Activated naive CD8-positive, alpha-beta T cell treated with anti-CD3 and anti-CD28 coated beads, Interleukin-2, amount 50 U/mL, for 24 hours (primary cell): ENCODE data around the gene TMTC2.

Experiments
- ATAC-seq: fragments of 150-1000 bp; cut with Tn5 transposase; one replicate; pipeline ENCODE4 v1.10.0; 2021
- DNase-seq: peaks from one replicate; pipeline ENCODE4 v3.0.0; 2021
- H3K27ac Mint-ChIP-seq: one replicate; pipeline ENCODE4 v1.8.0; 2021; ENCODE audit warnings: mild to moderate bottlenecking, mixed read lengths
- H3K27me3 Mint-ChIP-seq: one replicate; pipeline ENCODE4 v1.8.0; 2021; ENCODE audit warnings: mixed read lengths
- H3K36me3 Mint-ChIP-seq: one replicate; pipeline ENCODE4 v1.8.0; 2021; ENCODE audit warnings: low read depth, mixed read lengths
- H3K4me1 Mint-ChIP-seq: one replicate; pipeline ENCODE4 v1.8.0; 2021; ENCODE audit warnings: mixed read lengths
- H3K4me3 Mint-ChIP-seq: one replicate; pipeline ENCODE4 v1.8.0; 2021; ENCODE audit warnings: mild to moderate bottlenecking, moderate library complexity, mixed read lengths
- H3K9me3 Mint-ChIP-seq: one replicate; pipeline ENCODE4 v1.8.0; 2021; ENCODE audit warnings: mixed read lengths

The TMTC2 gene

GRCh38 chr12:82694276-82694675 lies 7.6 kb downstream of the TMTC2 start:
- H3K36me3 Mint-ChIP-seq: no peaks in the 10 kb centered on the region
- no peaks in the 10 kb centered on the region for H3K9me3 Mint-ChIP-seq
- H3K27ac Mint-ChIP-seq: no peak overlapping the region
- H3K4me1 Mint-ChIP-seq: no peaks in the 10 kb centered on the region
- H3K27me3 Mint-ChIP-seq: no peaks in the 10 kb centered on the region
- DNase-seq (no peak), ATAC-seq (no peak)
- H3K4me3 Mint-ChIP-seq: no peak overlapping the region

GRCh38 chr12:82694970-82695369 lies 8.3 kb downstream of the TMTC2 start:
- no peak for DNase-seq

GRCh38 chr12:82695531-82695930 lies 8.8 kb downstream of the TMTC2 start:
- H3K36me3 Mint-ChIP-seq: no peaks in the 10 kb centered on the region
- H3K9me3 Mint-ChIP-seq: no peaks in the 10 kb centered on the region
- no peaks in the 10 kb centered on the region for H3K27me3 Mint-ChIP-seq
- H3K27ac Mint-ChIP-seq: no peak overlapping the region
- no peak for DNase-seq
- ATAC-seq: no peak
- no peak overlapping the region for H3K4me3 Mint-ChIP-seq
- no peaks in the 10 kb centered on the region for H3K4me1 Mint-ChIP-seq

More at GRCh38 chr12:82694970-82695369, 8.3 kb downstream of the TMTC2 start:
- H3K4me1 Mint-ChIP-seq: no peaks in the 10 kb centered on the region
- ATAC-seq: no peak
- no peaks in the 10 kb centered on the region for H3K27me3 Mint-ChIP-seq
- no peak overlapping the region for H3K27ac Mint-ChIP-seq
- H3K36me3 Mint-ChIP-seq: no peaks in the 10 kb centered on the region
- H3K4me3 Mint-ChIP-seq: no peak overlapping the region
- H3K9me3 Mint-ChIP-seq: no peaks in the 10 kb centered on the region

GRCh38 chr12:82696543-82696942 lies 9.8 kb downstream of the TMTC2 start:
- Mint-ChIP-seq H3K9me3 (no peaks in the 10 kb centered on the region), H3K27ac (no peak overlapping the region)

GRCh38 chr12:82698708-82699564 lies 12.2 kb downstream of the TMTC2 start:
- no peaks in the 10 kb centered on the region for H3K4me1 Mint-ChIP-seq
- no peak overlapping the region for H3K4me3 Mint-ChIP-seq
- no peaks in the 10 kb centered on the region for H3K9me3 Mint-ChIP-seq
- H3K27me3 Mint-ChIP-seq: no peaks in the 10 kb centered on the region
- H3K27ac Mint-ChIP-seq: no peak overlapping the region
- no peaks in the 10 kb centered on the region for H3K36me3 Mint-ChIP-seq
- ATAC-seq (no peak), DNase-seq (no peak)

More at GRCh38 chr12:82696543-82696942, 9.8 kb downstream of the TMTC2 start:
- H3K4me3 Mint-ChIP-seq: no peak overlapping the region
- DNase-seq (no peak), ATAC-seq (no peak)
- no peaks in the 10 kb centered on the region for H3K27me3 Mint-ChIP-seq
- no peaks in the 10 kb centered on the region for H3K4me1 Mint-ChIP-seq
- no peaks in the 10 kb centered on the region for H3K36me3 Mint-ChIP-seq

GRCh38 chr12:82705774-82706173 lies 19.1 kb downstream of the TMTC2 start:
- Mint-ChIP-seq H3K36me3 (no peaks in the 10 kb centered on the region), H3K4me1 (no peaks in the 10 kb centered on the region), H3K9me3 (no peaks in the 10 kb centered on the region), H3K4me3 (no peak overlapping the region), H3K27ac (no peak overlapping the region), H3K27me3 (no peaks in the 10 kb centered on the region)
- no peak for DNase-seq
- ATAC-seq: no peak

GRCh38 chr12:82708061-82708879 lies 21.6 kb downstream of the TMTC2 start:
- Mint-ChIP-seq H3K27me3 (no peaks in the 10 kb centered on the region), H3K4me3 (no peak overlapping the region), H3K36me3 (no peaks in the 10 kb centered on the region), H3K9me3 (no peaks in the 10 kb centered on the region), H3K27ac (no peak overlapping the region), H3K4me1 (no peaks in the 10 kb centered on the region)
- DNase-seq: no peak
- no peak for ATAC-seq

GRCh38 chr12:82709794-82710355 lies 23.2 kb downstream of the TMTC2 start:
- DNase-seq: no peak
- Mint-ChIP-seq H3K9me3 (no peaks in the 10 kb centered on the region), H3K4me1 (no peaks in the 10 kb centered on the region), H3K27ac (no peak overlapping the region), H3K36me3 (no peaks in the 10 kb centered on the region), H3K4me3 (no peak overlapping the region), H3K27me3 (no peaks in the 10 kb centered on the region)
- no peak for ATAC-seq

GRCh38 chr12:82710741-82711140 lies 24.0 kb downstream of the TMTC2 start:
- Mint-ChIP-seq H3K4me1 (no peaks in the 10 kb centered on the region), H3K9me3 (no peaks in the 10 kb centered on the region), H3K36me3 (no peaks in the 10 kb centered on the region), H3K27me3 (no peaks in the 10 kb centered on the region), H3K4me3 (no peak overlapping the region), H3K27ac (no peak overlapping the region)
- DNase-seq: no peak
- no peak for ATAC-seq

GRCh38 chr12:82714427-82714826 lies 27.7 kb downstream of the TMTC2 start:
- Mint-ChIP-seq H3K27me3 (no peaks in the 10 kb centered on the region), H3K36me3 (no peaks in the 10 kb centered on the region), H3K27ac (no peak overlapping the region), H3K4me3 (no peak overlapping the region), H3K9me3 (no peaks in the 10 kb centered on the region), H3K4me1 (no peaks in the 10 kb centered on the region)
- DNase-seq: no peak
- no peak for ATAC-seq

GRCh38 chr12:82721726-82722125 lies 35.0 kb downstream of the TMTC2 start:
- H3K4me1 Mint-ChIP-seq: peaks cover 8% of the 10 kb centered on the region
- H3K27me3 Mint-ChIP-seq: no peaks in the 10 kb centered on the region
- H3K36me3 Mint-ChIP-seq: peaks cover 3% of the 10 kb centered on the region
- H3K27ac Mint-ChIP-seq: no peak overlapping the region
- no peaks in the 10 kb centered on the region for H3K9me3 Mint-ChIP-seq
- no peak for ATAC-seq
- no peak overlapping the region for H3K4me3 Mint-ChIP-seq
- DNase-seq: no peak

- peak; percentile 95 for ATAC-seq
- no peaks in the 10 kb centered on the region for H3K9me3 Mint-ChIP-seq
- H3K27me3 Mint-ChIP-seq: no peaks in the 10 kb centered on the region
- no peak overlapping the region for H3K27ac Mint-ChIP-seq
- no peak overlapping the region for H3K4me3 Mint-ChIP-seq
- H3K4me1 Mint-ChIP-seq: peaks cover 8% of the 10 kb centered on the region
- DNase-seq: no peak
- peaks cover 3% of the 10 kb centered on the region for H3K36me3 Mint-ChIP-seq
These were observed 36.4 kb downstream of the TMTC2 start for GRCh38 chr12:82723093-82723492.

GRCh38 chr12:82723891-82724290 lies 37.2 kb downstream of the TMTC2 start:
- DNase-seq (no peak), ATAC-seq (no peak)
- H3K9me3 Mint-ChIP-seq: no peaks in the 10 kb centered on the region
- H3K27me3 Mint-ChIP-seq: no peaks in the 10 kb centered on the region
- peaks cover 8% of the 10 kb centered on the region for H3K4me1 Mint-ChIP-seq
- H3K4me3 Mint-ChIP-seq: no peak overlapping the region
- no peak overlapping the region for H3K27ac Mint-ChIP-seq
- H3K36me3 Mint-ChIP-seq: peaks cover 3% of the 10 kb centered on the region

- Mint-ChIP-seq H3K4me1 (peaks cover 8% of the 10 kb centered on the region), H3K27ac (no peak overlapping the region), H3K4me3 (no peak overlapping the region), H3K9me3 (no peaks in the 10 kb centered on the region), H3K27me3 (no peaks in the 10 kb centered on the region), H3K36me3 (no peaks in the 10 kb centered on the region)
- ATAC-seq (no peak), DNase-seq (no peak)
These were observed 39.0 kb downstream of the TMTC2 start for GRCh38 chr12:82725741-82726140.

GRCh38 chr12:82727886-82728285 lies 41.2 kb downstream of the TMTC2 start:
- no peak for DNase-seq
- Mint-ChIP-seq H3K4me3 (no peak overlapping the region), H3K27me3 (no peaks in the 10 kb centered on the region), H3K4me1 (peaks cover 5% of the 10 kb centered on the region), H3K36me3 (no peaks in the 10 kb centered on the region), H3K9me3 (no peaks in the 10 kb centered on the region), H3K27ac (no peak overlapping the region)
- no peak for ATAC-seq
